Vagina (tissue), 2 donors: Measurements from ENCODE around the gene PGC.

ENCODE experiments used
- POLR2A ChIP-seq, 2 donors: fragments of 450-650 bp; IDR thresholded peaks; one replicate each; pipeline ENCODE4 v1.6.1; 2017; ENCODE audit warnings: antibody characterized with exemption in 2 of 2, mild to moderate bottlenecking in 2 of 2, moderate library complexity in 2 of 2
- POLR2AphosphoS5 ChIP-seq, 2 donors: sonication (generic); formaldehyde crosslinking; IDR thresholded peaks; one replicate each; pipeline ENCODE4 v1.9.0; 2017; ENCODE audit warnings: antibody characterized with exemption in 2 of 2, mild to moderate bottlenecking in 2 of 2, low read depth in 1 of 2; ENCODE audit not compliant: insufficient read depth in 1 of 2
- TF ChIP-seq, protein P1 (sequence below), 3 experiments: fragments of 450-650 bp in 2 of 3; fragments of 200-600 bp in 1 of 3; sonication (generic) in 1 of 3; IDR thresholded peaks; one replicate each; pipeline ENCODE4 v1.5.1; 2017 to 2019; ENCODE audit warnings: antibody characterized with exemption in 3 of 3, mild to moderate bottlenecking in 2 of 3, moderate library complexity in 2 of 3

DNA sequence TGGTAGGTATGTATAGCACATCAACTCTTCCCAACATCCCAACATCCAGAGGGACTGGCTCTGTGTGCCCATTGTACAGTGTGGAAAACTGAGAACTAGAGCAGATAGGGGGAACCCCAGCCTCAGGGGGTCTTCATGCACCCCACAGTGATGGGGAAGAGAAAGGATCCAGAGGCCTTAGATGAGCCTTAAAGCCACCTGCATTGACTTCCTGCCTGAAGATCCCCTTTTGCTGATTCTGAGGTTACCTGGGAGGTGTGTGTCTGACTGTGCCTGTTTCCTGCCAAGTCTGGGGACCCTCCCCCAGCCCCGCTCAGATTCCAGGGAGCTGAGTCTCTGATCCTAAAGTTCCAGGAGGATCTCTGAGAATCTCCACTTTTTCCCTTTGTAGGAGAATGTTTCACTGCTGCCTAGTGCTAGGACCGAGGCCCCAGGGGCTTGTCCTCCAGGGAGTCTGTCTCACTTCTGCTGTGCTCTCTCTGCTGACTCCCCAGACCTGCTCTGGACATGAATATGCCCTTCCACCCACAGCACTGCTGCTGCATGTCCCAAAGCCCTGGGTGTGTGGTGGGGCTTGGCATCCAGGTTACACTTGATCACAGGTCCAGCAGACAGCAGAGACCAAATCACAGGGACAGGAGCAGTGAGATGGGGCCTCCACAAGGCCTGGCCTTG is 12.8 kb upstream of the PGC start:
- TF ChIP-seq, protein P1, sequence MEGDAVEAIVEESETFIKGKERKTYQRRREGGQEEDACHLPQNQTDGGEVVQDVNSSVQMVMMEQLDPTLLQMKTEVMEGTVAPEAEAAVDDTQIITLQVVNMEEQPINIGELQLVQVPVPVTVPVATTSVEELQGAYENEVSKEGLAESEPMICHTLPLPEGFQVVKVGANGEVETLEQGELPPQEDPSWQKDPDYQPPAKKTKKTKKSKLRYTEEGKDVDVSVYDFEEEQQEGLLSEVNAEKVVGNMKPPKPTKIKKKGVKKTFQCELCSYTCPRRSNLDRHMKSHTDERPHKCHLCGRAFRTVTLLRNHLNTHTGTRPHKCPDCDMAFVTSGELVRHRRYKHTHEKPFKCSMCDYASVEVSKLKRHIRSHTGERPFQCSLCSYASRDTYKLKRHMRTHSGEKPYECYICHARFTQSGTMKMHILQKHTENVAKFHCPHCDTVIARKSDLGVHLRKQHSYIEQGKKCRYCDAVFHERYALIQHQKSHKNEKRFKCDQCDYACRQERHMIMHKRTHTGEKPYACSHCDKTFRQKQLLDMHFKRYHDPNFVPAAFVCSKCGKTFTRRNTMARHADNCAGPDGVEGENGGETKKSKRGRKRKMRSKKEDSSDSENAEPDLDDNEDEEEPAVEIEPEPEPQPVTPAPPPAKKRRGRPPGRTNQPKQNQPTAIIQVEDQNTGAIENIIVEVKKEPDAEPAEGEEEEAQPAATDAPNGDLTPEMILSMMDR (IDR thresholded peaks at IDR 0.05) = no peak
- TF ChIP-seq POLR2A (IDR thresholded peaks at IDR 0.05) = no peak
- no peak for TF ChIP-seq POLR2AphosphoS5 (IDR thresholded peaks at IDR 0.05; ENCODE audit: insufficient read depth in 1 of 2, low read depth in 1 of 2)
